ENCODE results near the gene APBA1. TPM values are rescaled to one million over a fixed set of nuclear protein-coding genes. Genes with fewer than 3 reads are reported as not detected.

The APBA1 gene
- total RNA-seq, 2 experiments from 2014 or later, result 0.47 to 1.4 TPM

- H3K4me1 ChIP-seq (ENCODE audit: insufficient read depth, low read length), result no peaks in the 10 kb centered on the region
- Mint-ChIP-seq H3K36me3 (ENCODE audit: low read depth) (no peaks in the 10 kb centered on the region), H3K4me3 (no peak overlapping the region), H3K4me1 (ENCODE audit: low read depth) (no peaks in the 10 kb centered on the region), H3K27me3 (peaks cover 11% of the 10 kb centered on the region), H3K27ac (no peak overlapping the region), H3K9me3 (no peaks in the 10 kb centered on the region)
- H3K27ac ChIP-seq (ENCODE audit: low read depth in 1 of 2, low read length in 2 of 2), result no peak overlapping the region
- no peaks in the 10 kb centered on the region for H3K36me3 ChIP-seq (ENCODE audit: insufficient read depth, low read length)
- POLR2A ChIA-PET, result no interaction called here
- no peak for DNase-seq
- CTCF ChIA-PET, result no interaction called here
- intact Hi-C loops (cut with DNase I, micrococcal nuclease), result no loop called here
- no peak overlapping the region for H3K4me3 ChIP-seq (ENCODE audit: low read length)
- no peaks in the 10 kb centered on the region for H3K9me3 ChIP-seq (ENCODE audit: control insufficient read depth in 1 of 2, insufficient read depth in 1 of 2, low read length in 2 of 2)
- no peaks in the 10 kb centered on the region for H3K27me3 ChIP-seq (ENCODE audit: control insufficient read depth in 1 of 2, insufficient read depth in 2 of 2, low read length in 2 of 2)
- TF ChIP-seq CTCF (IDR thresholded peaks at IDR 0.05), result no peak
- ATAC-seq (ENCODE audit: poor library complexity), result no peak
These were observed 78.9 kb downstream of the APBA1 start for GRCh38 chr9:69593301-69593700.

- POLR2A ChIA-PET, result no interaction called here
- no peak for DNase-seq
- Mint-ChIP-seq H3K36me3 (ENCODE audit: low read depth) (no peaks in the 10 kb centered on the region), H3K4me1 (ENCODE audit: low read depth) (no peaks in the 10 kb centered on the region), H3K27ac (no peak overlapping the region), H3K27me3 (peaks cover 16% of the 10 kb centered on the region), H3K9me3 (no peaks in the 10 kb centered on the region), H3K4me3 (no peak overlapping the region)
- H3K9me3 ChIP-seq (ENCODE audit: control insufficient read depth in 1 of 2, insufficient read depth in 1 of 2, low read length in 2 of 2), result no peaks in the 10 kb centered on the region
- H3K27me3 ChIP-seq (ENCODE audit: control insufficient read depth in 1 of 2, insufficient read depth in 2 of 2, low read length in 2 of 2), result no peaks in the 10 kb centered on the region
- ATAC-seq (ENCODE audit: poor library complexity), result no peak
- CTCF ChIA-PET, result no interaction called here
- H3K36me3 ChIP-seq (ENCODE audit: insufficient read depth, low read length), result no peaks in the 10 kb centered on the region
- no peak for TF ChIP-seq CTCF (IDR thresholded peaks at IDR 0.05)
- intact Hi-C loops (cut with DNase I, micrococcal nuclease), result no loop called here
- H3K4me3 ChIP-seq (ENCODE audit: low read length), result no peak overlapping the region
- H3K27ac ChIP-seq (ENCODE audit: low read depth in 1 of 2, low read length in 2 of 2), result no peak overlapping the region
- H3K4me1 ChIP-seq (ENCODE audit: insufficient read depth, low read length), result no peaks in the 10 kb centered on the region
These were observed 81.9 kb downstream of the APBA1 start for GRCh38 chr9:69590266-69590665.

GRCh38 chr9:69589156-69589555 lies 83.0 kb downstream of the APBA1 start:
- POLR2A ChIA-PET, result no interaction called here
- H3K36me3 Mint-ChIP-seq (ENCODE audit: low read depth), result no peaks in the 10 kb centered on the region

More at GRCh38 chr9:69589156-69589555, 83.0 kb downstream of the APBA1 start:
- no peak for DNase-seq
- CTCF ChIA-PET, result no interaction called here
- no peaks in the 10 kb centered on the region for H3K36me3 ChIP-seq (ENCODE audit: insufficient read depth, low read length)
- no peaks in the 10 kb centered on the region for H3K27me3 ChIP-seq (ENCODE audit: control insufficient read depth in 1 of 2, insufficient read depth in 2 of 2, low read length in 2 of 2)
- H3K27me3 Mint-ChIP-seq, result peaks cover 18% of the 10 kb centered on the region
- H3K27ac ChIP-seq (ENCODE audit: low read depth in 1 of 2, low read length in 2 of 2), result no peak overlapping the region
- no peaks in the 10 kb centered on the region for H3K4me1 Mint-ChIP-seq (ENCODE audit: low read depth)
- H3K4me1 ChIP-seq (ENCODE audit: insufficient read depth, low read length), result no peaks in the 10 kb centered on the region
- no peak overlapping the region for H3K27ac Mint-ChIP-seq
- H3K9me3 Mint-ChIP-seq, result no peaks in the 10 kb centered on the region
- H3K9me3 ChIP-seq (ENCODE audit: control insufficient read depth in 1 of 2, insufficient read depth in 1 of 2, low read length in 2 of 2), result no peaks in the 10 kb centered on the region
- TF ChIP-seq CTCF (IDR thresholded peaks at IDR 0.05), result no peak
- intact Hi-C loops (cut with DNase I, micrococcal nuclease), result no loop called here
- no peak for ATAC-seq (ENCODE audit: poor library complexity)
- no peak overlapping the region for H3K4me3 Mint-ChIP-seq
- no peak overlapping the region for H3K4me3 ChIP-seq (ENCODE audit: low read length)

Measured in CD4-positive, alpha-beta T cell (primary cell).